Endothelial cell of umbilical vein (primary cell): ENCODE results near the gene F2RL3. TPM values are rescaled to one million over a fixed set of nuclear protein-coding genes. Genes with fewer than 3 reads are reported as not detected.

Source experiments
- BruUV-seq: library from RNA; stranded (reverse); fragments of 400-500 nt; replicated peaks from 2 replicates; lab custom pipeline; 2021; lab: Mats Ljungman, UMichigan
- CTCF ChIA-PET: fragments of 300-600, 350-600 bp; sonication (Branson Sonifier 250); formaldehyde crosslinking; loops from one replicate; lab custom pipeline; 2021; ENCODE audit warnings: antibody characterized with exemption, inconsistent platforms; lab: Charles Lee
- POLR2A ChIA-PET: fragments of 300-600, 350-600 bp; sonication (Branson Sonifier 250); formaldehyde crosslinking; loops from one replicate; lab custom pipeline; 2021; ENCODE audit warnings: antibody characterized with exemption, inconsistent platforms; lab: Charles Lee
- DNase-seq: peaks from one replicate; pipeline ENCODE4 v3.0.0-alpha.2; 2011; ENCODE audit warnings: low read depth, low spot score
- FAIRE-seq: peaks from 2 replicates; lab custom pipeline; 2011; peaks lifted over from hg19 to GRCh38; lab: Jason Lieb, UNC
- H2AFZ ChIP-seq: 2 replicates; pipeline ENCODE4 v1.6.0; 2012; ENCODE audit warnings: low read depth, low read length, control low read depth, inconsistent platforms
- H3K27ac ChIP-seq: 2 replicates; pipeline ENCODE4 v1.5.1; 2011; ENCODE audit warnings: low read depth, mild to moderate bottlenecking, control low read depth, low read length, moderate library complexity; ENCODE audit not compliant: insufficient read depth
- H3K27me3 ChIP-seq, 2 experiments: 2 replicates each; pipeline versions ENCODE4 v1.6.0 to v1.6.1; 2011; ENCODE audit warnings: low read length in 2 of 2, mixed read lengths in 1 of 2; ENCODE audit not compliant: control insufficient read depth in 2 of 2, insufficient read depth in 2 of 2
- H3K36me3 ChIP-seq, 2 experiments: 2 replicates in 1 of 2; 3 replicates in 1 of 2; pipeline ENCODE4 v1.5.1; 2011; ENCODE audit warnings: low read length in 2 of 2, mild to moderate bottlenecking in 1 of 2, moderate library complexity in 1 of 2; ENCODE audit not compliant: control insufficient read depth in 2 of 2, insufficient read depth in 2 of 2; ENCODE audit errors: extremely low read depth in 1 of 2
- H3K4me1 ChIP-seq: 3 replicates; pipeline ENCODE4 v1.5.1; 2011; ENCODE audit warnings: mild to moderate bottlenecking, low read length; ENCODE audit not compliant: control insufficient read depth, insufficient read depth; ENCODE audit errors: extremely low read depth
- H3K4me2 ChIP-seq: 2 replicates; pipeline ENCODE4 v1.6.1; 2011; ENCODE audit warnings: low read length, control low read depth, mixed read lengths; ENCODE audit not compliant: insufficient read depth
- H3K4me3 ChIP-seq, 3 experiments: fragments of 200-600 bp in 1 of 3; sonication (generic), shearing (Covaris generic) in 1 of 3; replicated peaks in 1 of 3; 2 replicates each; pipeline ENCODE4 v1.5.1; 2011 to 2016; ENCODE audit warnings: control low read depth in 3 of 3, low read length in 3 of 3, mild to moderate bottlenecking in 2 of 3, inconsistent platforms in 1 of 3, low read depth in 1 of 3, moderate library complexity in 1 of 3; ENCODE audit not compliant: insufficient read depth in 1 of 3
- H3K79me2 ChIP-seq: 2 replicates; pipeline ENCODE4 v1.6.0; 2012; ENCODE audit warnings: low read length, inconsistent platforms; ENCODE audit not compliant: control insufficient read depth, insufficient read depth
- H3K9ac ChIP-seq: replicated peaks from 2 replicates; pipeline ENCODE3; 2011; ENCODE audit warnings: low read length, control low read depth; ENCODE audit not compliant: insufficient read depth; ENCODE audit errors: extremely low read depth
- H3K9me1 ChIP-seq: replicated peaks from 3 replicates; pipeline ENCODE4 v1.6.0; 2011; ENCODE audit warnings: mild to moderate bottlenecking, low read length; ENCODE audit not compliant: control insufficient read depth, insufficient read depth; ENCODE audit errors: extremely low read depth
- H3K9me3 ChIP-seq: replicated peaks from 2 replicates; pipeline ENCODE4 v1.5.1; 2012; ENCODE audit warnings: low read length, inconsistent platforms; ENCODE audit not compliant: control insufficient read depth, insufficient read depth
- H4K20me1 ChIP-seq: replicated peaks from 2 replicates; pipeline ENCODE3; 2011; ENCODE audit warnings: mild to moderate bottlenecking, low read length; ENCODE audit not compliant: control insufficient read depth, insufficient read depth; ENCODE audit errors: extremely low read depth
- EZH2 ChIP-seq: IDR thresholded peaks from 2 replicates; pipeline ENCODE4 v1.6.1; 2012; ENCODE audit warnings: borderline replicate concordance, low read depth, mild to moderate bottlenecking, moderate library complexity, low read length, inconsistent platforms; ENCODE audit not compliant: severe bottlenecking
- FOS ChIP-seq: IDR thresholded peaks from 2 replicates; pipeline ENCODE4 v1.6.1; 2011; ENCODE audit warnings: mild to moderate bottlenecking, low read length, moderate library complexity, borderline replicate concordance; ENCODE audit not compliant: insufficient read depth
- GATA2 ChIP-seq: IDR thresholded peaks from 2 replicates; pipeline ENCODE4 v1.7.0; 2011; ENCODE audit warnings: low read depth, mild to moderate bottlenecking, moderate library complexity, mixed read lengths, low read length; ENCODE audit not compliant: insufficient read length, insufficient read depth
- JUN ChIP-seq: IDR thresholded peaks from 2 replicates; pipeline ENCODE4 v1.6.1; 2011; ENCODE audit warnings: borderline replicate concordance, low read depth; ENCODE audit not compliant: insufficient read length, insufficient read depth
- MYC ChIP-seq: IDR thresholded peaks from one replicate; pipeline ENCODE4 v1.6.1; 2011; ENCODE audit warnings: mild to moderate bottlenecking, low read depth, low read length
- POLR2A ChIP-seq: IDR thresholded peaks from 2 replicates; pipeline ENCODE4 v1.6.1; 2012; ENCODE audit warnings: low read depth, mild to moderate bottlenecking, control low read depth, low read length
- POLR2AphosphoS5 ChIP-seq: IDR thresholded peaks from 2 replicates; pipeline ENCODE4 v1.6.1; 2012; ENCODE audit warnings: low read depth, mild to moderate bottlenecking, control low read depth, low read length, moderate library complexity; ENCODE audit not compliant: insufficient read depth
- dilution Hi-C: fragments of 300-500 bp; cut with MboI; formaldehyde crosslinking; loops from one replicate; pipeline ENCODE4 v1.15.0; 2019; ENCODE audit warnings: low sequenced_read_pairs; ENCODE audit not compliant: extremely low pct_ligation_motif_present
- intact Hi-C: fragments of 100-400 bp; cut with micrococcal nuclease; formaldehyde crosslinking; loops from one replicate; pipeline ENCODE4 v1.10.0; 2022
- polyA plus RNA-seq, 4 experiments: library from polyadenylated mRNA; depleted of rRNA in 3 of 4; stranded (reverse) in 3 of 4; unstranded in 1 of 4; fragments of >200 nt; gene quantifications; 2 replicates each; pipeline versions ENCODE4 v1.2.1 to v1.2.3, GENCODE V29; 2011 to 2012; ENCODE audit warnings: missing spikeins in 1 of 4
- total RNA-seq: library from RNA; stranded (reverse); gene quantifications from 2 replicates; pipeline ENCODE4 v1.2.3, GENCODE V29; 2021
- TF ChIP-seq, protein P1 (sequence below): IDR thresholded peaks from 2 replicates; pipeline ENCODE4 v1.6.1; 2011; ENCODE audit not compliant: insufficient read depth, insufficient read length
- TF ChIP-seq, protein P2 (sequence below), 2 donors: IDR thresholded peaks; 1 replicate in 1 of 2; 2 replicates in 1 of 2; pipeline ENCODE4 v1.5.1; 2011; ENCODE audit warnings: low read length in 2 of 2, mild to moderate bottlenecking in 2 of 2, moderate library complexity in 2 of 2, control low read depth in 1 of 2, inconsistent platforms in 1 of 2, low read depth in 1 of 2; ENCODE audit not compliant: insufficient read depth in 1 of 2; ENCODE audit errors: extremely low read depth in 1 of 2

The F2RL3 gene
- total and polyA plus RNA-seq, 2 donors (not counting 3 experiments of a cell fraction or from before 2014, with no cell fraction given), result 1.2 to 1.7 TPM

DNA sequence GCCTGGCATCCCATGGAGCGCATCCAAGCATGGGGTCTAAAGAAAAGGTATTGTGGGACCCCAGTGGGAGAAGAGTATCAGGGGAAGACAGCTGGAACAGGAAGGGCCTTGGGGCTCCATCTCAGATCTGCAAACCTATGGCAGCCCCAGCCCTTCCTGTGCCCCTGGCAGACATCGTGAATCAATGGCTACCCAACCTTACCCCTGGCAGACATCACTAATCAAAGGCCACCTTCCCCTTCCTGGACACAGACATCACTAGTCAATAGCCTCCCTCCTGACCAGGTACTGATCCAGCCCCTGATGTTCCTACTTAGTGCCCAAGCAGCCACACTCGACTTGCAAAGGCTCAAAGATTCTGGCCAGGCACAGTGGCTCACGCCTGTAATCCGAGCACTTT, 15.8 kb downstream of the F2RL3 start:
- TF ChIP-seq JUN (no peak), FOS (no peak), GATA2 (no peak), MYC (no peak), POLR2A (no peak), EZH2 (no peak), POLR2AphosphoS5 (no peak)
- TF ChIP-seq, protein P1, sequence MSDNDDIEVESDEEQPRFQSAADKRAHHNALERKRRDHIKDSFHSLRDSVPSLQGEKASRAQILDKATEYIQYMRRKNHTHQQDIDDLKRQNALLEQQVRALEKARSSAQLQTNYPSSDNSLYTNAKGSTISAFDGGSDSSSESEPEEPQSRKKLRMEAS, result no peak
- TF ChIP-seq, protein P2, sequence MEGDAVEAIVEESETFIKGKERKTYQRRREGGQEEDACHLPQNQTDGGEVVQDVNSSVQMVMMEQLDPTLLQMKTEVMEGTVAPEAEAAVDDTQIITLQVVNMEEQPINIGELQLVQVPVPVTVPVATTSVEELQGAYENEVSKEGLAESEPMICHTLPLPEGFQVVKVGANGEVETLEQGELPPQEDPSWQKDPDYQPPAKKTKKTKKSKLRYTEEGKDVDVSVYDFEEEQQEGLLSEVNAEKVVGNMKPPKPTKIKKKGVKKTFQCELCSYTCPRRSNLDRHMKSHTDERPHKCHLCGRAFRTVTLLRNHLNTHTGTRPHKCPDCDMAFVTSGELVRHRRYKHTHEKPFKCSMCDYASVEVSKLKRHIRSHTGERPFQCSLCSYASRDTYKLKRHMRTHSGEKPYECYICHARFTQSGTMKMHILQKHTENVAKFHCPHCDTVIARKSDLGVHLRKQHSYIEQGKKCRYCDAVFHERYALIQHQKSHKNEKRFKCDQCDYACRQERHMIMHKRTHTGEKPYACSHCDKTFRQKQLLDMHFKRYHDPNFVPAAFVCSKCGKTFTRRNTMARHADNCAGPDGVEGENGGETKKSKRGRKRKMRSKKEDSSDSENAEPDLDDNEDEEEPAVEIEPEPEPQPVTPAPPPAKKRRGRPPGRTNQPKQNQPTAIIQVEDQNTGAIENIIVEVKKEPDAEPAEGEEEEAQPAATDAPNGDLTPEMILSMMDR (IDR thresholded peaks at IDR 0.05; ENCODE audit: extremely low read depth in 1 of 2, insufficient read depth in 1 of 2, low read depth in 1 of 2, low read length in 2 of 2), result no peak
- CTCF ChIA-PET, result no interaction called here
- dilution Hi-C loops, result no loop called here
- Histone ChIP-seq H3K4me3 (no peak overlapping the region), H3K36me3 (no peaks in the 10 kb centered on the region), H2AFZ (no peak overlapping the region), H3K4me1 (no peaks in the 10 kb centered on the region), H3K27ac (no peak overlapping the region), H3K27me3 (no peaks in the 10 kb centered on the region), H3K4me2 (no peak overlapping the region), H4K20me1 (no peaks in the 10 kb centered on the region), H3K79me2 (no peaks in the 10 kb centered on the region), H3K9me3 (no peaks in the 10 kb centered on the region), H3K9me1 (no peaks in the 10 kb centered on the region), H3K9ac (no peak overlapping the region)
- no peak for DNase-seq
- intact Hi-C loops, result no loop called here
- no peak for FAIRE-seq
- POLR2A ChIA-PET, result no interaction called here
- no TSS peak for BruUV-seq
